ENCODE results near the gene SETSIP. TPM values are rescaled to one million over a fixed set of nuclear protein-coding genes. Genes with fewer than 3 reads are reported as not detected.
"Not testable (repeated sequence)": the region's sequence is repeated elsewhere in the genome, so short reads cannot be mapped to it uniquely, and the experiment has no call there.

Gene SETSIP, protein sequence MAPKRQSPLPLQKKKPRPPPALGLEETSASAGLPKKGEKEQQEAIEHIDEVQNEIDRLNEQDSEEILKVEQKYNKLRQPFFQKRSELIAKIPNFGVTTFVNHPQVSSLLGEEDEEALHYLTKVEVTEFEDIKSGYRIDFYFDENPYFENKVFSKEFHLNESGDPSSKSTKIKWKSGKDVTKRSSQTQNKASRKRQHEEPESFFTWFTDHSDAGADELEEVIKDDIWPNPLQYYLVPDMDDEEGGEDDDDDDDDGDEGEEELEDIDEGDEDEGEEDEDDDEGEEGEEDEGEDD
- total RNA-seq = not detected
- long read RNA-seq = 0 reads

DNA sequence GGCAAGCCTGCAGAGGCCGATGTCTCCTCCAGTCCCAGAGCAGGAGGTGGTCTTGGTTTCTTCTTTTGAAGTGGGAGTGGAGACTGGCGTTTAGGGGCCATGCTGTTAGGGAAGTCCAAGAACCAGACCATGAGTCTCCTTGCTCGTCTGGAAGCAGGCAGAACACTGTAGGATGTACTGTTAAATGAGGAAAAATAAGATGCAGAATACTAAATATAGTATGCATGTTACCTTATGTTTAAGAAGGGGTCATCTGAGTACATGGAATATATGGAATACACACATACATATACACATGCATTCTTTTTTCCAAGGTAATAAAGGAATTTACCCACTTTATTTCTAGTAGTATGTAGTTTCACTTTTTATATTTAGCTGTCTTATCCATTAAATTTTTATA is at the start of gene SETSIP:
Gene SETSIP, minus strand, starts transcription at position 101 of the 400 bp plus-strand sequence. Its CDS starts 0 bp downstream, at position 101.
- ATAC-seq (no peak), DNase-seq (no peak)
- intact Hi-C loops (cut with DNase I, micrococcal nuclease) = no loop called here

DNA sequence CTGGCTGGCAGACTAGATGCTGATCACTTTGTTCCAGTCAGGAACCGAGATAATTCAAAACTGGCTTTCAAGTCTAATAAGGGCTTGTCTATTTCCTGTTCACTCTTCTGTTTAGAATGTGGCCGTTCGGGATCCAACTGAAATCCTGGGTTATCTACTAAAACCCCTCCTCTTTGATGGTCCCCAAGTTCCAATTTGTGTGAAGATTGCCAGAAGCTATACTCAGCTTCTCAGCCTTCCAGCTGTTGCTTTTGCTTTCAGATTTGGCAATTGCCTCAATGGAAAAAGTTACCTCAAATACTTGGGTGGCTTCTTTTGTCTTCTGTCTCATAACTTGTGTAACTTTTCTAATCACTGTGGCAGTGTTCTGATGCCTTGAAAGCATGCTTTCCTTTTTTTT is 48.7 kb upstream of the SETSIP start:
- DNase-seq (no peak), ATAC-seq (no peak)
- intact Hi-C loops (cut with DNase I, micrococcal nuclease) = no loop called here

DNA sequence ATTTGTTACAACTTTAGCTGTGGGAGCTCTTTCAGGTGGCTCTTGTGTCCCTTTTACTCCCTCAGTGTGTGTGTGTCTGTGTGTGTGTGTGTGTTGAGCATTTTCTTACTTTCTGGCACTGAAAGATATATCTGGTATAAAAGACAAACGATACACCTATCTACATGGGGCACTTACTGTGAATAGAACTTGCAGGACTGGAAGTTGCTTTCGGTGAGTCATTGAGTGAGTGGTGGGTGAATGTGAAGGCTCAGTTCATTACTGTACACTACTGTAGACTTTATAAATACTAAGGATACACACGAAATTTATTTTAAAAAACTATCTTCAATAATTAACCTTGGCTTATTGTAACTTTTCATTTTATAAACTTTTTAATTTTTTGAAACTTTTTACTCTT is 43.6 kb upstream of the SETSIP start:
- ATAC-seq (no peak), DNase-seq (no peak)
- intact Hi-C loops (cut with DNase I, micrococcal nuclease) = no loop called here

DNA sequence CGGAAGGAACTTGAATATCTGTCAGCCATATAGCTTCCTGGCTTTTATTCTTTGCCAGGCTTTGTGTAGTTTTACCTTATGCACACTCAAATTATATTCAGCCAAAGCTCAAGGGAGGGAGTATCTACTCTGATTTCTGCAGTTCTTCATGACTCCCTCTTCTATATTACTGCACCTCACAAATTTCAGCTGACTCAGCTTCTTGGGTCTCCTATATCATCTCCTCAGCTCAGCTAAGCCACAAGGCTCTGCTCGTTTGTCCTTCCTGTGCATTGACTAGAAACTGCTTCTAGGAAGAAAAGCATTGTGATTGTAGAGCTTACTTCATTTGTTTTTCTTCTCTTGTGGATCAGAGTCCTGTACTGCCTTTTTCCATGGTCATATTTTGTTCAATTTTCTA is 42.3 kb upstream of the SETSIP start:
- DNase-seq (no peak), ATAC-seq (no peak)
- intact Hi-C loops (cut with DNase I, micrococcal nuclease) = no loop called here

DNA sequence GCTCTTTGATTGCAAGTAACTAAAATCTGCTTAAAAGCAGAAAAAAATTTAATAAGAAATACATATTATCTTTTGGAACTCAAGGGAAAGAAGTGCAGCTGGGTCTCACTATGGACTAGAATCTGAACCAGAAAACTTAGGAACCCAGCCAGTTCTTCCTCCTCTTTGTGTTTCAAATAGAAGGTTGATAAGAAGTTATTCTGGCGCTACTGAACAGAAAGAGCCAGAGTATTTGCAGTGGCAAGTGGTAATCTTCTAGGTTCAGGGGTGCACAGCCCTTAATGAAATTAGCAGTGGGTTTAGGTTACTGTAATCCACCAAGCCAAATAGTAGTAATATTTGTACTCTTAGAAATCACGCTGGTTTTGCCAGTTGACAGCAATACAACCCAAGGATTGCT is 33.4 kb upstream of the SETSIP start:
- intact Hi-C loops (cut with DNase I, micrococcal nuclease) = no loop called here
- ATAC-seq (no peak), DNase-seq (no peak)

DNA sequence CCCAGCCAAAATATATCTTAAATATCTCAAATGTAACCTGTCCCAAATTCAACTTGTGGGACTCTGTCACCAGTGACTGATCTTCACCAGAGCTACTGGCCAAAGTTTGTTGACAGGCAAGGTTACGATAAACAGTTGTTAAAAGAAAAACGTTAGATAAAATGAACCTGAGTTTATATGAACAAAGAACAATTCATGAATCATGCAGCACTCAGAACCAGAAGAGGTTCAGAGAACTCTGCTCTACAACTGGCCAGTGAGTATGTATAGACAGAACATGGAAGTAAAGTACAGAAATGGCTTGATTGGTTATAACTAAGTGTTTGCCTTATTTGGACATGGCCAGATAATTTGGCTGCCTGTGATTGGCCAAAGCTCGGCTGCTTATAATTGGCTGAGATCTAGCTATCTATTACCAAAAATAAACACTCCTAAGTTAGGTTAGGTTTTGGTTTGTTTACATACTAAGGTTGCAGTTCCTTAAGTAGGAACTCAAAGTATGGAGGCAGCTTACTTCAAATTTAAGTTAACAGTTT is 30.4 kb upstream of the SETSIP start:
- intact Hi-C loops (cut with DNase I, micrococcal nuclease) = no loop called here
- ATAC-seq = no peak
- DNase-seq = no peak

DNA sequence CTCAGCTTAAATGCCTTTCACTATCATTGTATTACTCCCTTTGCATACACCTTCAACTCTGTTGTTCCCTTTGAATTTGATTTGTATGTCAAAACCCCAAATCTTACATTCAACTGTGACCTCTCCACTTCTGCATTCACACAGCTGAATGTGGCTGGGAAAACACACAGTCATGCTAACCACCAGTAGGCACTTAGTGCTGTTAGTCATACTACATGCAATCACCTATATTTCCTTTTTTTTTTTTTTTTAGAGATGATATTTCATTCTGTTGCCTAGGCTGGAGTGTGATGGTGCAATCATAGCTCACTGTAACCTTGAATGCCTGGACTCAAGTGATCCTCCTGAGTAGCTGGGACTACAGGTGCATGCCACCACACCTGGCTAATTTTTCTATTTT is 21.1 kb upstream of the SETSIP start:
- intact Hi-C loops (cut with DNase I, micrococcal nuclease) = no loop called here
- no peak for DNase-seq
- ATAC-seq = no peak

DNA sequence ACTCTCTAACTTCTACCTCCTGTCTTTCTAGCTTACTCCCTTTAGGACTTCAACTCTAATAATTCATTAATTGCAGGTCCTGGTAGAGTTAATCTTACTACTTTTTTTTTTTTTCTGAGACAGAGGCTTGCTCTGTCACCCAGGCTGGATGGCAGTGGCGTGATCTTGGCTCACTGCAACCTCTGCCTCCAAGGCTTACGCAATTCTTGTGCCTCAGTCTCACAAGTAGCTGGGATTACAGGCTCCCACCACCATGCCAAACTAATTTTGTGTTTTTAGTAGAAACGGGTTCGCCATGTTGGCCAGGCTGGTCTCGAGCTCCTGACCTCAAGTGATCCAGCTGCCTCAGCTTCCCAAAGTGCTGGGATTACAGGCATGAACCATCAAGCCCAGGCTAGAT is 20.7 kb upstream of the SETSIP start:
- intact Hi-C loops (cut with DNase I, micrococcal nuclease) = no loop called here
- no peak for ATAC-seq
- DNase-seq = no peak

DNA sequence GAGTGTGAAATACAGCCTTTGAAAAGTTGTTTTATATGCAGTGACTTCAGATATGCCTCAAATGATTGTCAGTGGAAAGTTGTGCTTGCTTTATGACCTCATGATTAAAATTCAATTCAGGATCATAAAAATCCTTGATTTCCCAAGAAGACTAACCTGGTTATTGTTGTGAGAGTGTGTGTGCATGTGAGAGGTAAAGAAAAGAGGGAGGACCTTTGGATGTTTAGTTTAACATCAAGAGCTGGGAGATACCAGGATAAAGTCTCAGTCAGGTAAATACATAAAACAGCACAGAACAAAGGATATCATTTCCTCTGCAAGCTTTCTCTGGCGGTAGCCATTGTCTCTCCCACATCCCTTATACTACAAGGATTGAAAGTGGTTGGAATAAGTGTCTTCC is 19.4 kb upstream of the SETSIP start:
- no peak for DNase-seq
- ATAC-seq = peak; percentile 92
- intact Hi-C loops (cut with DNase I, micrococcal nuclease) = no loop called here

DNA sequence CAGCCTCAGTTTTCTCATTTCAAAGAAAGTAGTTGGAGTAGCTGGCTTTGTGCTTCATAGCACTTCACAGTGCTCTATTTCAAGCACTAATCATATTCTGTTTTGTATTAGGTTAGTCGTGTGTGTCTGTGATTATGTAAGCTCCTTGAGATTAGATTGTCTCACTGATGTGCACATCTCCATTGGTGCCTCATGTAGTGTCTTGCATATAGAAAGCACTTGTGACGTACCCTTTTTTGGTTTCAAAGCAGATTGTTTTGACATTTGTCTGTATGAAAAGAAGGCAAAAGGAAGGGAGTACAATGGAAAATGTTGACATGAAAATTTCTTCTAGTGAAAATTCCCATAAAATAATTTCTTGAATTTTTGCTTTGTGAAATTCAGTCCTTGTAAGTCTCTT is 18.9 kb upstream of the SETSIP start:
- intact Hi-C loops (cut with DNase I, micrococcal nuclease) = no loop called here
- no peak for ATAC-seq
- DNase-seq = no peak

DNA sequence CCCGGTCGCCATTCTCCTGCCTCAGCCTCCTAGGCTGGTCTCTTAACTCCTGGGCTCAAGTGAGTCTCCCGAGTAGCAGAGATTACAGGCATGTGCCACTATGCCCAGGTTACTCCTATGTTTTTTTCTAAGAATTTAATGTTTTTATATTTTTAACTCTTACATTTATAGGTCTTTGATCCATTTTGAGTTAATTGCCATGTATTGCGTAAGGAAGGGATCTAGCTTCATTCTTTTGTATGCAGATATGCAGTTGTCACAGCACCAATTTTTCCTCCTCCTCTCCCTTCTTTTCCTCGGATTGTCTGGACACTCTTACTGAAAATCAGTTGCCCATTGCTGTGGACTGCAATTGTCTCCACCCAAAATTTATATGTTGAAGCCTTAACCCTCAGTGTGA is 16.4 kb upstream of the SETSIP start:
- intact Hi-C loops (cut with DNase I, micrococcal nuclease) = no loop called here
- DNase-seq = no peak
- no peak for ATAC-seq

DNA sequence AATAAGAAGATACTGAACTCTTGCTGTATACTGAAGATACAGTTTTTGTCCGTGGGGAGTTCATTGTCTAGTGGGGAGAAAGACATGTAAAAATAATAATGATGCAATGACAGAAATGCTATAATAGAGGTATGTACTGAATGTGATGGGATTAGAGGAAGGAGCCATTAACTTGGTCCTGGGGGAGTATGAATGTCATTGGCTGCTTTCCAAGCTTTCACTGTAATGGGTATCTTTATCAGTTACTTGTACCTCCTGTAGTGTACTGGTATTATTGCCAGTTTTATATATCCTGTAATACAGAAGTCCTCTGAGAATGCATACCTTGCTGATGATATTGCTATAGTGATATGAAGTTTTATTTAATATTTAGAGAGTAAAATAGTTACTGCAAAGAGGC is 12.3 kb upstream of the SETSIP start:
- DNase-seq = no peak
- intact Hi-C loops (cut with DNase I, micrococcal nuclease) = no loop called here
- no peak for ATAC-seq

DNA sequence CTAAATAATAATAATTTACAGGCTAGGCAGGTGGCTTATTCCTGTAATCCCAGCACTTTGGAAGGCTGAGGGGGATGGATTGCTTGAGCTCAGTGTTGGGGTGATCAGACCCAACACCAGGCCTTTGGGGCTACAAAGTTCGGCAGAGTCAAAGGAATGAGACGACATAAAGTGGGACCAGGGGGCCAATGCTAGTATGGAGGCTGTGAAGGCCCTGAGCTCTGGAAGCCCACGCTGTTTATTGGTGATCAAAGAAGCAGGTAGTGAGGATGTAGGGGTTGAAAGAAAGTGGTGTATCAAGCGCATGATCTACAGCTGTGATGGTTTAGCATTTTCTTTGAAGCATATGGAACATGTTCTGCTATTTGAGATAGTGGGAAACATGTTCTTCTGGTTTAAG is 10.5 kb upstream of the SETSIP start:
- ATAC-seq (no peak), DNase-seq (no peak)
- intact Hi-C loops (cut with DNase I, micrococcal nuclease) = no loop called here

DNA sequence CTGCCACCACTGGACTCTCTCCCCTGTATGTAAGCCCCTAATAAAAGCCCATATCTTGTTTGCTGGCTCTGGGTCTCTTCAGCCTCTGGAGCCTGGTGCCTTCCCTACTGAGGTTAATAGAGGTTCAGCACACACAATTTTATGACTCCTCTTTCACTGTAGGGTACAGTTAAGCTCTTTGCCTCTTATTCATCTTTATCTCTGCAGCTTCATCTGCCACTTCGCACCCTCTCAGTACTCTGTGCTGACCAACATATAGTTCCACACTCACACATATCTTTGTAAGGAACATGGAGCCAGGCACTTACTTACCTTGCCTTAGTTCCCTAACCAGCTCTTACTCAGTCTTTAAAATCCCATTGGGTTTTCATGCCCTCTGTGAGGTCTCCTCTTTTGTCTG is 9.4 kb upstream of the SETSIP start:
- ATAC-seq = no peak
- intact Hi-C loops (cut with DNase I, micrococcal nuclease) = no loop called here

DNA sequence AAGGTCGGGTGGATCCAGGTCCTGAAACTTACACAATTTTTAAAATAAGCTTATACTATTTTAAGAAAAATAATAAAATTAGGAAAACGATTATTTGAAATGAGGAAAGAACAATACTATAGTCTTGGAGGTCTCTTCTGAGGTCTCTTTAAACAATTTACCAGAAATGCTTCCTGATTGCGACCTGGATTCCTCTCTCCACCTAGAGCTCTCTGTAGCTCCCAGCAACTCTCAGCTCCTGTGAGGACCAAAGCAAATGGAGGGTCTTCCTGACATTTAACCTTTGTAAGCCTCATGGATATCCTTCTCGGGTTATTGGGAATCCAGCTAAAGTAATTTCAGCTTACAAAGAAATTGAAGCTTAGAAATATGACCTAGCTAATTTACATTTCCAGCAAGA is 5.8 kb upstream of the SETSIP start:
- DNase-seq (no peak), ATAC-seq (no peak)
- intact Hi-C loops (cut with DNase I, micrococcal nuclease) = no loop called here

More for the DNA sequence above, 9.4 kb upstream of the SETSIP start:
- no peak for DNase-seq

DNA sequence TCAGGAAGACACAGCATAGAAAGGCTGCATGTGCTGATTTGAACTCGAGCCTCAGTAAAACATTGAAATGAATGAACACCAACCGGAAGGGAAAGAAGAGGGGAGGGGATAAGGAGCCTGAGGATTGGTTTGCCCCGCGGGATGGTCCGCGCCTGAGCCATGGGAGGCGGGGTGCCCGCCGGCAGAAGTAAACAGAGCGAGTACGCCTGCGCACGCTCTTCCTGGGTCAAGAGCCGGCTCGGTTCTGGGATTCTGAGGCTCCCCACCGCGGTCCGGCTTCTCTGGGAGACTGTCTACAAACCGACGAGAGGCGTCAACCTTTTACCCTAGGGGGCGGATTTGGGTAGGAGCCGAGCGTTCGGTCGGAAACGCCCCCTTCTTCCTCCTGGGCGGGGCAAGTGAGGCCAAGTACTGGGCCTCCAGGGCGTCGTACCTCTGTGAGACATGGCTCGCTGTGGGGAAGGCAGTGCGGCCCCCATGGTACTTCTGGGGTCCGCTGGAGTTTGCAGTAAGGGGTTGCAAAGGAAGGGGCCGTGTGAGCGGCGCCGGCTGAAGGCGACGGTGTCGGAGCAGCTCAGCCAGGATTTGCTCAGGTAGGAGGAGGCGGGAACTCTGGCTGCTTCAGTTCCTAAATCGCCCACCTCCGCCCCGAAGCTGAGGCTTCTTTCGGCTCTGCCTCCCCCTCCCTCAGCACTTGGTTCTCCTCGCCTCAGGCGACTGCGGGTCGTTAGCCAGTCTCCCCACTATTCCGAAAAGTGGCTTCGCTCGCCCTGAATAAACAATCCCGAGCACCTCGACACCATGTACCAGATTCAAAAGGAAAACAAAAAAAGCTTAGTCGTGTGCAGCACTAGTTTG is 5.1 kb upstream of the SETSIP start, which contains the start of gene BTBD8:
Gene BTBD8, plus strand, starts transcription at position 218 of the 858 bp plus-strand sequence. Its CDS starts 227 bp downstream, at position 445.
- ATAC-seq = peak; percentile 95
- intact Hi-C loops (cut with DNase I, micrococcal nuclease) = no loop called here

DNA sequence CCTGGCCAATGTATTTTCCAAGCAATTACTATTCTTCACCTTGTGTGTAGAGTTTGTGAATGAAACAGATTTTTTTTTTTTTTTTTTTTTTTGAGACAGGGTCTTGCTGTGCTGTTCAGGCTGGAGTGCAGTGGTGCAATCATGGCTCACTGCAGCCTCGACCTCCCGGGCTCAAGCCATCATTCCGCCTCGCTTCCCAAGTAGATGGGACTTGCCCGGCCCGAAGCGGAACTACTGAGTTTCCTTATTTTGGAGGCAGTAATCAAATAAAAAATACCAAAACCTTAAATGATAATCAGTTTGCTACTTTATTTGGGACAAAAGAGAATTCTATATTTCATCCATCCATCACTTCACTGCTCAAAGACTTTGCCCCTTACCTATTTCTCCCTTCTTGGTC is 4.2 kb upstream of the SETSIP start:
- DNase-seq = peak in 1 of 2 donors; percentile 9
- intact Hi-C loops (cut with DNase I, micrococcal nuclease) = no loop called here
- no peak for ATAC-seq

More for the DNA sequence above, 5.1 kb upstream of the SETSIP start, which contains the start of gene BTBD8:
- peak; percentile 81 to 83 for DNase-seq

DNA sequence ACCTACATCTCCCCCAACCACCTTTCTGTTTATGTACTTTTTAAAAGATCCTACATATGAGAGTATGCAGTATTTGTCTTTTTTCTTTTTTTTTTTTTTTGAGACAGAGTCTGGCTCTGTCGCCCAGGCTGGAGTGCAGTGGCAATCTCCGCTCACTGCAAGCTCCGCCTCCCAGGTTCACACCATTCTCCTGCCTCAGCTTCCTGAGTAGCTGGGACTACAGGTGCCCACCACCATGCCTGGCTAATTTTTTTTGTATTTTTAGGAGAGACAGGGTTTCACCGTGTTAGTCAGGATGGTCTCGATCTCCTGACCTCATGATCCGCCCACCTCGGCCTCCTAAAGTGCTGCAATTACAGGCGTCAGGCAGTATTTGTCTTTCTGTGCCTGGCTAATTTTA is 2.9 kb upstream of the SETSIP start:
- intact Hi-C loops (cut with DNase I, micrococcal nuclease); DNase-seq; ATAC-seq: not testable (repeated sequence)

DNA sequence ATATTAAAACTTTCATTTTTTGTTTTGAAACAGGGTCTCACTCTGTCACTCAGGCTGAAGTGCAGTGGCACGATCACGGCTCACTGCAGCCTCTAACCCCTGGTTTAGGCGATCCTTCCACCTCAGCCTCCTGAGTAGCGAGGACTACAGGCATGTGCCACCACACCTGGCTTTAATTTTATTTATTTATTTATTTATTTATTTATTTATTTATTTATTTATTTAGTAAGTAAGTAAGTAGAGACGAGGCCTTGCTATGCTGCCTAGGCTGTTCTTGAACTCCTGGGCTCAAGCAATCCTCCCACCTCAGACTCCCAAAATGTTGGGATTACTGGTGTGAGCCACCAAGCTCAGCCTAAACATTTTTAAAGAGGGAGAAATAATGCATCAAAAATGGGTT is 1.2 kb upstream of the SETSIP start:
- ATAC-seq (no peak), DNase-seq (no peak)
- intact Hi-C loops (cut with DNase I, micrococcal nuclease) = no loop called here

DNA sequence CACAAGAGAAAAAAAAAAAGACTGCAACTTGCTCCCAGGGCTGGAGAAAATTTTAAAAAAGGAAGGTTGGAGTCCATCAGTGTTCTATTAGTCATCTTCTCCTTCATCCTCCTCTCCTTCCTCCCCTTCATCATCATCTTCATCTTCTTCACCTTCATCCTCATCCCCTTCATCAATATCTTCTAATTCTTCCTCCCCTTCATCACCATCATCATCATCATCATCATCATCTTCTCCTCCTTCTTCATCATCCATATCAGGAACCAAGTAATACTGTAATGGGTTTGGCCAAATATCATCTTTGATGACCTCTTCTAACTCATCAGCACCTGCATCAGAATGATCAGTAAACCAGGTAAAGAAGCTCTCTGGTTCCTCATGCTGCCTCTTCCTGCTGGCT is 765 bp downstream of the SETSIP start:
- ATAC-seq; DNase-seq; intact Hi-C loops (cut with DNase I, micrococcal nuclease): not testable (repeated sequence)
